NCI-H2196 (cell line): ENCODE results near the gene TAL1.

Source experiments
- DNase-seq: peaks from one replicate; lab custom pipeline; 2025; ENCODE audit not compliant: unreplicated experiment; lab: John Stamatoyannopoulos, UW

The TAL1 gene

GRCh38 chr1:47178020-47178419, 54.0 kb downstream of the TAL1 start:
- no peak for DNase-seq

DNA sequence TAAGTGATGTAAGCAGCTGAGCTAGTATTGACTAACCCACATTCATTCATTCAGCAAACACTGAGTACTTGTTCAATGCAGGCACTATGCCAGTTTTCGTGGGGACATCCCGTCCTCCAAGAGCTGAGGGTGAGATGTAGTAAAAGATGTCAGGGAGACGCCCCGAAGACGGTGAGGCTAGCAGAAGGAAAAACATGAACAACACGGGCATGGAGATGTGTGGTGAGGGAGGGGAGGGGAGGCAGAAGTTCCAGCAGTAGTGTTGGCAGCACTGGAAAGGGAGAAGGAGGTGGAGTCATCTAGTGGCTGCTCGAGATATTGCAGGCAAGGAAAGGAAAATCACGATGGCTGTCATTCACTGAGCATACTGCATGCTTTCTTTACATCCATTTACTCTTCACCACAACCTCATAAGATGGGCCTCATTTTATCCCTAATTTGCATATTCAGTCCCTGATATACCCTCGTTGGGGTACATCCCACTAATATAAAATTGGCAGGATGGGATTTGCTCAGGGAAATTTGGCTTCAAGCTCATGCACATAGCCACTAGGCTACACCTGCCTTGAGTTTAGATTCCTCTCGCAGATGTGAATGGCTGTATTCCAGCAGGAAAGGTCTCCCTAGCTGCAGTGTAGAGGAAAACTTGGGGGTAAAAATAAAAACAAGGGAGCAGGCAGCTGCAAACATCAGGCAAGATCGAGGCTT, 56.6 kb downstream of the TAL1 start:
- DNase-seq, result peak; percentile 71

GRCh38 chr1:47174656-47175020, 57.4 kb downstream of the TAL1 start:
- DNase-seq, result no peak

- DNase-seq, result no peak
These were observed 59.2 kb downstream of the TAL1 start for GRCh38 chr1:47172782-47173181.
